ENCODE results near the gene SKOR2.

The SKOR2 gene

DNA sequence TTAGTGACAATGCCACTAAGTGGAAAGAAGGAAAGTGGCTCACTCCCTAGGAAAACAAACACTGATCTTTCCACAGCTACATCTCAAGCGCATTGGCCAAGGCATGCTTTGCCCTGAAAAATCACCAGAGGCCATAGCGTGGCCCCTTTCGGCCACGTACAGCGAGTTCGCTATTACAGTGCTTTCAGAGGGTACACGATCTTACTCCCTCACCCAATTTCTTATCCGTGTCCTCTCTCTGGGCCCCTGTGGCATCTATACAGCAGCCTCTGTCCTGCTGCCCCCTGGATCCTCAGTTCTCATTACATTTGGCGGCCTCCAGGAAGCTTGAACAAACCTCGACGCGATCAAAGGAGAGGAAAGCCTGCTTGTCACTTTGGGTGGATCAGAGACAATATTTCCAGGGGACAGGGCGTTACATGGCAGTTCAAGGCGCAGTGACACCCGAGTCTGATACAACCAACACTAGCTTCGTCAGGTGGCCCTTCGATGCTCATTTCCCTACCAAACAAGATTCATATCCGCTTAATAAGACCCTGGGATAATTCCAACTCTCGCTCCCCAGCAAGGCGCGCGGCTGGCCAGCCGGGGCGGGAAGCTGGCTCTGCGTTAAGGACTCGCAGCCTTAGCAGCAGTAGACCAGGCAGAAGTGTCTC is 941 bp downstream of the SKOR2 start:
- peaks cover 73% of the 10 kb centered on the region for H3K27me3 ChIP-seq (ENCODE audit: low read depth, low read length)
- H3K36me3 ChIP-seq (ENCODE audit: control insufficient read depth in 1 of 2, insufficient read depth in 2 of 2, low read length in 2 of 2): no peaks in the 10 kb centered on the region
- no peak overlapping the region for H3K27ac ChIP-seq (ENCODE audit: low read length)
- no peak overlapping the region for H3K4me3 ChIP-seq (ENCODE audit: low read depth in 1 of 2, low read length in 2 of 2)
- H3K9me3 ChIP-seq (ENCODE audit: control insufficient read depth in 1 of 2, low read length in 2 of 2): no peaks in the 10 kb centered on the region
- H3K4me1 ChIP-seq (ENCODE audit: control insufficient read depth in 1 of 2, insufficient read depth in 2 of 2, low read length in 2 of 2): peaks cover 0 to 9% of the 10 kb centered on the region in 2 donors

DNA sequence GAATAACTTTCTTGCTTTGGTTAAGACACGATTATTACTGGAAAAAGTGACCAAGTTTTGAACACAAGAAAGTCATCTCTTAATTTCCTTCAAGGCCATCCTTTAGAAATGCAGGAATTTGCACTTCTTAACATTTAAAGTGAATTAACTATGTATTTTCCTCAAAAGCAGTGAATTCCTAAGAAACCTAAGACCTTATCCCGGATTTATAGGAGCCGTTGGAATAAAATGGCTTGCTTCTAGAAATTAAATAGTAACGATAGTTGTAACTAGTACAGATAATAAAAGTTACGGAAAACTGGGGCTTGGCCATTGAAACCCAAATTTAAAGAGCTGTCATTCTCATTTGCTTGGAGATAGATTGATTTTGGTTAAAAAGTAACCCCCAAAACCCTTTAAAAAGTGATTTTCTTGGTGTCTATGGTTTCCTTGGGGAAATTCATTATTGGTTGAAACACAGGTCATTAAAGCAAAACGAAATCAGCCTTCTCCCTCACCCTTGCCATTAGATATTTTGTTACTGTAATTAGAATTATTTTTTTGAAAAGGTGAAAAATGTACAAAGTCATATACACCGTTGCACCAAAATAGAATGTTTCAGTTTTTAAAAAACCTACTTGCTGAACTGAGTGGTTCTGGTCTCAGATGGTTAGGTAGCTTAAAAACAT is 2.0 kb downstream of the SKOR2 start:
- H3K4me1 ChIP-seq (ENCODE audit: control insufficient read depth in 1 of 2, insufficient read depth in 2 of 2, low read length in 2 of 2): peaks cover 0 to 9% of the 10 kb centered on the region in 2 donors
- H3K36me3 ChIP-seq (ENCODE audit: control insufficient read depth in 1 of 2, insufficient read depth in 2 of 2, low read length in 2 of 2): no peaks in the 10 kb centered on the region
- H3K9me3 ChIP-seq (ENCODE audit: control insufficient read depth in 1 of 2, low read length in 2 of 2): no peaks in the 10 kb centered on the region
- no peak overlapping the region for H3K27ac ChIP-seq (ENCODE audit: low read length)
- H3K27me3 ChIP-seq (ENCODE audit: low read depth, low read length): peaks cover 66% of the 10 kb centered on the region
- no peak overlapping the region for H3K4me3 ChIP-seq (ENCODE audit: low read depth in 1 of 2, low read length in 2 of 2)

DNA sequence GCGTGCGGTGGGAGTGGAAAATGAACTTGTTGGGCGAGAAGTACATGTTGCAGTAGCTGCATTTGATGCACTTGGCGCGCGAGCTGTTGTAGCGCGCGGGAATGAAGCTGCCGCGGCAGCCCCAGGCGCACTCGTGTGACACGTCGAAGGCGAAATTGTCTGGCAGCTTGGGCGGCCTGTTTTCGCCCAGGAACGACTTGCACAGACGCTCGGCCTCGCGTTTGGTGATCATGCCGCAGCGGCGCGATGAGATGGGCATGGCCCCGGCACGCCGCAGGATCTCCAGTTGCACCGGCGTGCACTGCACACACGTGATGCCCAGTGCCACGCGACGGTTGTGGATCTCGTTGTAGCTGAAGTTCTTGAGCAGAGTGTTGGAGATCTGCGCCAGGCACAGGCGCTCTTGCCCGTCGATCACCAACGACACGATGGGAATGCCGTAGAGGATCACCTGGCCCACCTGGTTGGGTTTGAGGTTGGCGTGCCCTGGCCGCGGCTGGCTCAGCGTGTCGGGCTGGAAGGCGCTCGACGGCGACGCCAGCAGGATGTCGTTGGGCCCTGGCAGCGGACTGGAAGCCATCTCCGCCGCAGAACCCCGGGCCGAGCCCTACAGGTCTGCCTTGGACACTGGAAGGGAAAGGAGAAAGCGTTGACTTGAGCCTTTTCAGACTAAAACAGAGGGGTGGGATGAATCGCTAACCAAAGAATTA is 2.7 kb downstream of the SKOR2 start:
- peaks cover 59% of the 10 kb centered on the region for H3K27me3 ChIP-seq (ENCODE audit: low read depth, low read length)
- H3K4me3 ChIP-seq (ENCODE audit: low read depth in 1 of 2, low read length in 2 of 2): no peak overlapping the region

DNA sequence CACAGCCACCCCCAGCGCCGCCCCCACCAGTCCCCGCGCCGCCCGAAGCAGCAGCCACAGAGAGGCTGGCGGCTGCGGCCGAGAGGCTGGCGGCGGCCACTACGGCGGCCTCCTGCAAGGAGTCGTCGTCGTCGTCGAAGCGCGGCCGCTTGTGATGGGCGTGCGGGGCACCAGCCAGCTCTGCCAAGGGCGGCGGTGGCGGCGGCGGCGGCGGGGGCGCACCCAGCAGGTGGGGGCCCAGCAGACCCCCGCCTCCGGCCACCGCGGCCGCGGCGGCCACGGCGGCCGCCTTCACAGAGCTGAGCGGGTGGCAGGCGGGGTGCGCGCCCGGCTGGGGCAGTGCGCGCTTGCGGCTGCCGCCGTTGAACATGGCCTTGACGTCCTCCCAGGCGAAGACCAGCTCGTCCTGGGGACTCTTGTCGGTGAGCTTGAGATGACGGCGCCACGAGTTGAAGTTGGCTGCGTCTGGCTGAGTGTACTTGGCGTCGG is 3.3 kb downstream of the SKOR2 start:
- H3K4me1 ChIP-seq (ENCODE audit: control insufficient read depth in 1 of 2, insufficient read depth in 2 of 2, low read length in 2 of 2): peaks cover 0 to 9% of the 10 kb centered on the region in 2 donors
- H3K27ac ChIP-seq (ENCODE audit: low read length): no peak overlapping the region
- H3K9me3 ChIP-seq (ENCODE audit: control insufficient read depth in 1 of 2, low read length in 2 of 2): no peaks in the 10 kb centered on the region
- H3K36me3 ChIP-seq (ENCODE audit: control insufficient read depth in 1 of 2, insufficient read depth in 2 of 2, low read length in 2 of 2): no peaks in the 10 kb centered on the region
- peaks cover 56% of the 10 kb centered on the region for H3K27me3 ChIP-seq (ENCODE audit: low read depth, low read length)
- no peak overlapping the region for H3K4me3 ChIP-seq (ENCODE audit: low read depth in 1 of 2, low read length in 2 of 2)

More for the DNA sequence above, 2.7 kb downstream of the SKOR2 start:
- Histone ChIP-seq H3K9me3 (ENCODE audit: control insufficient read depth in 1 of 2, low read length in 2 of 2) (no peaks in the 10 kb centered on the region), H3K36me3 (ENCODE audit: control insufficient read depth in 1 of 2, insufficient read depth in 2 of 2, low read length in 2 of 2) (no peaks in the 10 kb centered on the region), H3K27ac (ENCODE audit: low read length) (no peak overlapping the region), H3K4me1 (ENCODE audit: control insufficient read depth in 1 of 2, insufficient read depth in 2 of 2, low read length in 2 of 2) (peaks cover 0 to 9% of the 10 kb centered on the region in 2 donors)

DNA sequence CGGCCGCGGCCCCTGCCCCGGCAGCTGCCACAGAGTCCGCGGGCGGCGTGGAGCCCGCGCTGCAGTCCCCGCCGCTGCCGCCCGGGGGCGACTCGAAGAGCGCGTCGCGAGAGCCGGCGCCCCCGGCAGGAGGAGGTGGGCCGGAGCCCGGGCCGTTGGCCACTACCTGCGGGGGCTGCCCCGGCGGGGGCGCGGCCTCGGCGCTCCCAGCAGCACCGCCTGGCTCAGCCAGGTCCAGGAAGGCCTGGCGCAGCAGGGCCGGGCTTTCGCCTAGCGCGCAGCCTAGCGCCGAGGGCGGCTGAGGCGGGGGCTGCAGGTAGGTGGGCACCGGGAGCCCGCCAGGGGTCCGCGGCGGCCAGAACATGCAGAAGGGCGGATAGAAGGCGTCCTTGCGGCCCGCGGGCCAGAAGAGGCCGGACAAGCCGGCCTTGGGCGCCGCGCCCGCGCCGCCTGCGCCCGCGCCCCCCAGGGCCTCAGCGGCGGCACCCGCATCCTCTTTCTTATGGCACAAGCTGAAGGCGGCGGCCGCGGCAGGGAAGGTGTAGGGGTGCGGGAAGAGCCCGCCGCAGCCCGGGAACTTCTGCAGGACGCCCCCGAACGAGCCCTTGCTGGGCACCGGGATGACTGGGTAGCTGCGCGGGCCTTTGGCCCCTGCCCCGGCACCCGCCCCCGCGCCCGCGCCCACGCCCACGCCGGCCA is 3.9 kb downstream of the SKOR2 start:
- Histone ChIP-seq H3K4me1 (ENCODE audit: control insufficient read depth in 1 of 2, insufficient read depth in 2 of 2, low read length in 2 of 2) (peaks cover 0 to 9% of the 10 kb centered on the region in 2 donors), H3K27ac (ENCODE audit: low read length) (no peak overlapping the region), H3K9me3 (ENCODE audit: control insufficient read depth in 1 of 2, low read length in 2 of 2) (no peaks in the 10 kb centered on the region), H3K27me3 (ENCODE audit: low read depth, low read length) (peaks cover 51% of the 10 kb centered on the region), H3K36me3 (ENCODE audit: control insufficient read depth in 1 of 2, insufficient read depth in 2 of 2, low read length in 2 of 2) (no peaks in the 10 kb centered on the region), H3K4me3 (ENCODE audit: low read depth in 1 of 2, low read length in 2 of 2) (no peak overlapping the region)

DNA sequence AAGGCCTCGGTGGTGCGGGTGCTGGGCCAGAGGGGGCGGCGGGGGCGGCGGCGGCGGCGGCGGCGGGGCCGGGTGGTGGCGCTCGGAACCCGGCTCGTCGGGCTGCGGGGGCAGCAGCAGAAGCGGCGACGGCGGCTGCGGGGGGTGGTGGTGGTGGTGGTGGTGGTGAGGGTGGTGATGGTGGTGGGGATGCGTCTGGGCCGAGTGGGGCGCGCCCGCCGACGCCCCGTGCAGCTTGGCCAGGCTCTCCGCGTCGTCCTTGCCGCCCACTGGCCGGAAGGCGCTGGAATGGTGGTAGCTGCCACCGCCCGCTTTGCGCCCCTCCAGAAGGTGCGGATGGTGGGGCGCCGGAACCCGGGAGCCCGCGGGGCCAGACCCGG is 4.4 kb downstream of the SKOR2 start:
- Histone ChIP-seq H3K9me3 (ENCODE audit: control insufficient read depth in 1 of 2, low read length in 2 of 2) (no peaks in the 10 kb centered on the region), H3K27ac (ENCODE audit: low read length) (no peak overlapping the region), H3K36me3 (ENCODE audit: control insufficient read depth in 1 of 2, insufficient read depth in 2 of 2, low read length in 2 of 2) (no peaks in the 10 kb centered on the region), H3K4me1 (ENCODE audit: control insufficient read depth in 1 of 2, insufficient read depth in 2 of 2, low read length in 2 of 2) (peaks cover 0 to 9% of the 10 kb centered on the region in 2 donors), H3K27me3 (ENCODE audit: low read depth, low read length) (peaks cover 45% of the 10 kb centered on the region), H3K4me3 (ENCODE audit: low read depth in 1 of 2, low read length in 2 of 2) (no peak overlapping the region)

DNA sequence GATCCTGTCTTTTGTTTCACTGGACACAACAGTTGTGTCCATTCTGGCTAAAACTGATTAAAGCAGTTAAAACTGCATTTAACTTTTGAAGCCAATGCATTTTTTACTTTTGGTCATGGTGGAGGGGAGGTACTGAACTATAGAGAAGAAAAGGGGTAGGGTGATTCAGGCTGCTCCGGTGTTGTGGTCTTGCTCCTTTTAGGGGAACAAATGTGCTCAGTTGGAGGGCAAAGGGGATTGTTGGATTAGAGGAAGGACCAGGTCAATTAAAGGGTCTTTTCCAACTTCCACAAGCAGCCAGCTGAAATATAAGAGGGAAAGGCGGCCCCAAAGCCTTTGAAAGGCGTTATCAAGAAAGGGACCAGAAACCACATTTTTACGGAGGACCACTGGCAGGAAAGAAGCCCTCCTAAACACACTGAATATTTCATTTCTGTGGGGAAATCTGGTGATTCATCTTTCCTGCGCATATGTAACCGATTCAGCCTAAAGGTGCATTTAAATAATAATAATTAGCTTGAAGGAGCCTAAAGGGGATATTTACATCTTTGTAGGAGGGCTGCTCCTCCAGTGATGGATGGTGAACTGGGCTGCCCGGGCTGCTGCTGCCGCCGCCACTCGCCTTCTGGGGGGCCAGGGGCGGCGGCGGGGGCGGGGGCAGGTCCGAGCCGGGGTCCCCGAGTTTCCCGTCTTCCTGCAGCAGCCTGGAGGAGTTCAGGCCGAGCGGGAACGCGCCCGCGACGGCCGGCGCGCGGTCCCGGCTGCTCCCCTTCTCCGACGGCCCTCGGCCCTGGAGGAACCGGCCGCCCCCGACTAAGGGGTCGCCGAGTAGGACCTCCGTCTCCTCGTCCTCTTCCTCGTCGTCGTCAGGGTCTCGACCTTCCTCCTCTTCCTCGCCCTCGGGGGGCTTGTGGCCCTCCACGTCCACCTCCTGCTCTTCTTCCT is 5.2 kb downstream of the SKOR2 start:
- H3K4me1 ChIP-seq (ENCODE audit: control insufficient read depth in 1 of 2, insufficient read depth in 2 of 2, low read length in 2 of 2): peaks cover 0 to 6% of the 10 kb centered on the region in 2 donors
- no peaks in the 10 kb centered on the region for H3K9me3 ChIP-seq (ENCODE audit: control insufficient read depth in 1 of 2, low read length in 2 of 2)
- H3K4me3 ChIP-seq (ENCODE audit: low read depth in 1 of 2, low read length in 2 of 2): no peak overlapping the region
- H3K27ac ChIP-seq (ENCODE audit: low read length): no peak overlapping the region
- no peaks in the 10 kb centered on the region for H3K36me3 ChIP-seq (ENCODE audit: control insufficient read depth in 1 of 2, insufficient read depth in 2 of 2, low read length in 2 of 2)
- peaks cover 38% of the 10 kb centered on the region for H3K27me3 ChIP-seq (ENCODE audit: low read depth, low read length)

DNA sequence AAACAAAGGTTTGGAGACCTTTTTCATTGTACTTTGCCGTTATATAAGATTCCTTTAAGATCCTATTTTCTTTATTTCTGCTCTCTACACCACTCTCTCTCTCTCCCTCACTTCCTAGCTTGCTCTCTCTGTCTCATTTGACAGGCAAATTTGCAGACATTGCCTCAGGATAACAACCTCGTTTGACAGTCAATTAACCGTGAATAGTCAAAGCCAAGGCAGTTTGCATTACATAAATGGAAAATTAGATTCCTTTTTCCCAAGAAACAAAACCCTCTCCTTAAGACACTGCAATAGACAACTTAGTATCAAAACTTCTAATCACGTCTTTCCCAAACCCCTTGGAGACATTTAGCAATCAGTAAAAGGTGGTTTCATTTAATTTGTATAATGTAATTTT is 7.4 kb downstream of the SKOR2 start:
- Histone ChIP-seq H3K27ac (ENCODE audit: low read length) (no peak overlapping the region), H3K4me1 (ENCODE audit: control insufficient read depth in 1 of 2, insufficient read depth in 2 of 2, low read length in 2 of 2) (peaks cover 0 to 3% of the 10 kb centered on the region in 2 donors), H3K4me3 (ENCODE audit: low read depth in 1 of 2, low read length in 2 of 2) (no peak overlapping the region), H3K27me3 (ENCODE audit: low read depth, low read length) (peaks cover 18% of the 10 kb centered on the region), H3K36me3 (ENCODE audit: control insufficient read depth in 1 of 2, insufficient read depth in 2 of 2, low read length in 2 of 2) (no peaks in the 10 kb centered on the region), H3K9me3 (ENCODE audit: control insufficient read depth in 1 of 2, low read length in 2 of 2) (no peaks in the 10 kb centered on the region)

DNA sequence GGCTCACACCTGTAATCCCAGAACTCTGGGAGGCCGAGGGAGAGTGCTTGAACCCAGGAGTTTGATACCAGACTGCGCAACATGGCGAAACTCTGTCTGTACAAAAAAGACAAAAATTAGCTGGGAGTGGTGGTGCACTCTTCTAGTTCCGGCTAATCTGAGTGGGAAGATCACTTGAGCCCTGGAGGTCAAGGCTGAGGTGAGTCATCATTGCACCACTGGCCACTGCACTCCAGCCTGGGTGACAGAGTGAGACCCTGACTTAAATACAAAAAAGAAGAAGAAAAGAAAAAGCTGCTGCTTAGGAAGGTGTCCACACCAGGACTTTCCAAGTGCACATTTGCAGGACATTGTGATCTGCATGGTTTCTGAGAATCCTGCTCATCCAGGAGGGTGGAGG is 16.4 kb downstream of the SKOR2 start:
- no peak overlapping the region for H3K4me3 ChIP-seq (ENCODE audit: low read depth in 1 of 2, low read length in 2 of 2)
- no peaks in the 10 kb centered on the region for H3K9me3 ChIP-seq (ENCODE audit: control insufficient read depth in 1 of 2, low read length in 2 of 2)
- no peaks in the 10 kb centered on the region for H3K36me3 ChIP-seq (ENCODE audit: control insufficient read depth in 1 of 2, insufficient read depth in 2 of 2, low read length in 2 of 2)
- H3K27me3 ChIP-seq (ENCODE audit: low read depth, low read length): no peaks in the 10 kb centered on the region
- H3K27ac ChIP-seq (ENCODE audit: low read length): no peak overlapping the region
- no peaks in the 10 kb centered on the region for H3K4me1 ChIP-seq (ENCODE audit: control insufficient read depth in 1 of 2, insufficient read depth in 2 of 2, low read length in 2 of 2)

DNA sequence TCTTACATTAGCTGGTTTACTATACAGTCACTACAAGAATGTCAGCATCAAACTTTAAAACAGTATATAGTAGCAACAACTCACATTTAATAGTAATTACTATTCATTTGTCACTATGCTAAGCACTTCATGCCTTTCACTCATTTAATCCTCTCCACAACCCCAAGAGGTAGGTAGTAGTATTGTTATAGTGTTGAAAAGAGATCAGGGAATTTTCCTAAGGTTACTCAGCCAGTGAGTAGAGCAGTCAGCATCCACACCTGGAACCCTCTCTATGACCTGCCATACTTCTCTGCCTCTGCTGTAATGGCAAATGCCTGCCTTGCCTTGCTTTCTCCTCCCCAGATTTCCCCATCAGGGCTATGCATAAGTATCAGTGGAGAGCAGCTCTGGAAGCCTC is 24.8 kb downstream of the SKOR2 start:
- H3K27me3 ChIP-seq (ENCODE audit: low read depth, low read length): peaks cover 4% of the 10 kb centered on the region
- H3K9me3 ChIP-seq (ENCODE audit: control insufficient read depth in 1 of 2, low read length in 2 of 2): no peaks in the 10 kb centered on the region
- no peaks in the 10 kb centered on the region for H3K4me1 ChIP-seq (ENCODE audit: control insufficient read depth in 1 of 2, insufficient read depth in 2 of 2, low read length in 2 of 2)
- H3K27ac ChIP-seq (ENCODE audit: low read length): no peak overlapping the region
- H3K4me3 ChIP-seq (ENCODE audit: low read depth in 1 of 2, low read length in 2 of 2): no peak overlapping the region
- no peaks in the 10 kb centered on the region for H3K36me3 ChIP-seq (ENCODE audit: control insufficient read depth in 1 of 2, insufficient read depth in 2 of 2, low read length in 2 of 2)
